H1 (cell line): ENCODE measurements around the gene DDX60. TPM values are rescaled to one million over a fixed set of nuclear protein-coding genes. Genes with fewer than 3 reads are reported as not detected.

ENCODE experiments used
- CTCF ChIA-PET: fragments of 300-600 bp; sonication (Branson Sonifier 250); formaldehyde crosslinking; loops from one replicate; lab custom pipeline; 2021; ENCODE audit not compliant: partially characterized antibody; lab: Charles Lee
- POLR2A ChIA-PET: fragments of 300-600 bp; sonication (Branson Sonifier 250); formaldehyde crosslinking; loops from one replicate; lab custom pipeline; 2021; ENCODE audit warnings: inconsistent platforms; ENCODE audit not compliant: partially characterized antibody; lab: Charles Lee
- DNase-seq, 2 experiments: peaks; one replicate each; pipeline versions ENCODE4 v3.0.0 to v3.0.0-alpha.2; 2010 to 2022; ENCODE audit warnings: low spot score in 2 of 2, low read depth in 1 of 2, mixed read lengths in 1 of 2
- FAIRE-seq: peaks from 2 replicates; lab custom pipeline; 2011; peaks lifted over from hg19 to GRCh38; lab: Jason Lieb, UNC
- H2AFZ ChIP-seq: 2 replicates; pipeline ENCODE4 v1.8.1; 2012; ENCODE audit warnings: low read length, inconsistent platforms
- H2AK5ac ChIP-seq: 2 replicates; pipeline ENCODE4 v1.6.1; 2013; ENCODE audit warnings: low read depth, low read length
- H2BK120ac ChIP-seq: replicated peaks from 2 replicates; pipeline ENCODE3; 2013; ENCODE audit warnings: low read depth, low read length, inconsistent platforms
- H2BK12ac ChIP-seq: 2 replicates; pipeline ENCODE4 v1.6.1; 2013; ENCODE audit warnings: low read depth, low read length
- H2BK15ac ChIP-seq: 2 replicates; pipeline ENCODE4 v1.6.1; 2013; ENCODE audit warnings: low read length
- H2BK20ac ChIP-seq: 2 replicates; pipeline ENCODE4 v1.6.1; 2013; ENCODE audit warnings: low read length
- H2BK5ac ChIP-seq: 2 replicates; pipeline ENCODE4 v1.6.1; 2013; ENCODE audit warnings: low read depth, low read length
- H3K14ac ChIP-seq: 2 replicates; pipeline ENCODE4 v1.6.1; 2013; ENCODE audit warnings: inconsistent platforms; ENCODE audit not compliant: insufficient read length
- H3K18ac ChIP-seq: 2 replicates; pipeline ENCODE4 v1.6.1; 2013; ENCODE audit warnings: low read length; ENCODE audit errors: extremely low read depth
- H3K23ac ChIP-seq: 2 replicates; pipeline ENCODE4 v1.6.1; 2013; ENCODE audit warnings: inconsistent platforms; ENCODE audit not compliant: insufficient read length
- H3K23me2 ChIP-seq: 2 replicates; pipeline ENCODE4 v1.6.1; 2013; ENCODE audit warnings: low read depth, low read length
- H3K27ac ChIP-seq: 2 replicates; pipeline ENCODE4 v1.6.1; 2011; ENCODE audit warnings: low read depth, low read length, inconsistent platforms
- H3K27me3 ChIP-seq, 4 experiments: replicated peaks in 1 of 4; 1 replicate in 1 of 4; 2 replicates in 3 of 4; pipeline versions ENCODE4 v1.6.1 to v1.8.1; 2011 to 2013; ENCODE audit warnings: low read length in 3 of 4, mild to moderate bottlenecking in 3 of 4, inconsistent platforms in 2 of 4, mixed read lengths in 2 of 4, moderate library complexity in 1 of 4; ENCODE audit not compliant: control insufficient read depth in 3 of 4, insufficient read depth in 3 of 4; ENCODE audit errors: extremely low read depth in 1 of 4
- H3K36me3 ChIP-seq, 4 experiments: 2 replicates each; pipeline versions ENCODE4 v1.6.1 to v1.8.1; 2011 to 2013; ENCODE audit warnings: mild to moderate bottlenecking in 4 of 4, low read length in 3 of 4, moderate library complexity in 2 of 4, control low read depth in 1 of 4, inconsistent platforms in 1 of 4; ENCODE audit not compliant: insufficient read depth in 4 of 4, control insufficient read depth in 2 of 4
- H3K4ac ChIP-seq: replicated peaks from 2 replicates; pipeline ENCODE3; 2013; ENCODE audit warnings: low read length, low read depth, mixed read lengths, inconsistent platforms; ENCODE audit not compliant: insufficient read length
- H3K4me1 ChIP-seq, 4 experiments: replicated peaks in 1 of 4; 1 replicate in 1 of 4; 2 replicates in 3 of 4; pipeline versions ENCODE4 v1.6.1 to v1.8.1; 2011 to 2013; ENCODE audit warnings: low read length in 3 of 4, inconsistent platforms in 2 of 4, mixed read lengths in 1 of 4; ENCODE audit not compliant: insufficient read depth in 4 of 4, control insufficient read depth in 3 of 4
- H3K4me2 ChIP-seq, 2 experiments: 2 replicates each; pipeline versions ENCODE4 v1.6.1 to v1.8.1; 2011 to 2013; ENCODE audit warnings: low read depth in 2 of 2, low read length in 2 of 2, control low read depth in 1 of 2, inconsistent platforms in 1 of 2, mild to moderate bottlenecking in 1 of 2; ENCODE audit not compliant: insufficient read depth in 1 of 2
- H3K4me3 ChIP-seq, 4 experiments: fragments of 200-600, 300-600 bp in 1 of 4; sonication (generic), shearing (Covaris generic), sonication (Bioruptor Twin) in 1 of 4; 2 replicates each; pipeline versions ENCODE4 v1.5.1 to v1.8.1; 2011 to 2016; ENCODE audit warnings: low read length in 4 of 4, low read depth in 3 of 4, control low read depth in 2 of 4, inconsistent platforms in 2 of 4, mild to moderate bottlenecking in 2 of 4, mixed read lengths in 1 of 4, moderate library complexity in 1 of 4; ENCODE audit not compliant: insufficient read depth in 2 of 4; ENCODE audit errors: extremely low read depth in 1 of 4
- H3K56ac ChIP-seq: replicated peaks from 2 replicates; pipeline ENCODE3; 2013; ENCODE audit warnings: low read depth, mild to moderate bottlenecking, mixed read lengths, low read length, inconsistent platforms; ENCODE audit not compliant: insufficient read length
- H3K79me1 ChIP-seq: 2 replicates; pipeline ENCODE4 v1.6.1; 2013; ENCODE audit warnings: low read depth, low read length, control low read depth
- H3K79me2 ChIP-seq, 2 experiments: 2 replicates each; pipeline versions ENCODE4 v1.6.1 to v1.8.1; 2012 to 2013; ENCODE audit warnings: low read length in 2 of 2, mild to moderate bottlenecking in 2 of 2, inconsistent platforms in 1 of 2; ENCODE audit not compliant: insufficient read depth in 2 of 2, control insufficient read depth in 1 of 2
- H3K9ac ChIP-seq, 4 experiments: replicated peaks in 1 of 4; 1 replicate in 1 of 4; 2 replicates in 3 of 4; pipeline versions ENCODE4 v1.6.1 to v1.8.1; 2011 to 2013; ENCODE audit warnings: low read depth in 3 of 4, low read length in 3 of 4, control low read depth in 2 of 4, mild to moderate bottlenecking in 2 of 4, moderate library complexity in 2 of 4, inconsistent platforms in 1 of 4; ENCODE audit errors: extremely low read depth in 1 of 4
- H3K9me3 ChIP-seq, 2 experiments: 2 replicates each; pipeline versions ENCODE4 v1.6.1 to v1.8.1; 2012 to 2013; ENCODE audit warnings: mild to moderate bottlenecking in 2 of 2, moderate library complexity in 2 of 2, control low read depth in 1 of 2, inconsistent platforms in 1 of 2, low read depth in 1 of 2, low read length in 1 of 2, mixed read lengths in 1 of 2; ENCODE audit not compliant: insufficient read depth in 2 of 2
- H4K20me1 ChIP-seq, 2 experiments: replicated peaks in 1 of 2; 2 replicates each; pipeline versions ENCODE3 to v1.8.1; 2011 to 2013; ENCODE audit warnings: inconsistent platforms in 2 of 2, low read length in 2 of 2, mild to moderate bottlenecking in 1 of 2; ENCODE audit not compliant: insufficient read depth in 2 of 2, control insufficient read depth in 1 of 2
- H4K5ac ChIP-seq: 2 replicates; pipeline ENCODE4 v1.6.1; 2013; ENCODE audit warnings: low read length, low read depth, mixed read lengths, inconsistent platforms; ENCODE audit not compliant: insufficient read length
- H4K8ac ChIP-seq: 2 replicates; pipeline ENCODE4 v1.8.0; 2013; ENCODE audit warnings: mild to moderate bottlenecking, moderate library complexity, low read length, inconsistent platforms; ENCODE audit not compliant: insufficient read depth; ENCODE audit errors: extremely low read depth
- H4K91ac ChIP-seq: replicated peaks from 2 replicates; pipeline ENCODE3; 2013; ENCODE audit warnings: low read length, mixed read lengths, inconsistent platforms; ENCODE audit not compliant: insufficient read length
- CBX5 ChIP-seq: fragments of 300-800, 300-1000 bp; sonication (generic); IDR thresholded peaks from 2 replicates; pipeline ENCODE4 v1.7.1; 2016; ENCODE audit warnings: antibody characterized with exemption, low read length, low read depth
- CBX8 ChIP-seq: fragments of 300-800, 300-1000 bp; sonication (generic); IDR thresholded peaks from 2 replicates; pipeline ENCODE4 v1.7.1; 2016; ENCODE audit warnings: low read depth, low read length, borderline replicate concordance
- GTF2F1 ChIP-seq: IDR thresholded peaks from 2 replicates; pipeline ENCODE4 v1.6.1; 2012; ENCODE audit warnings: low read depth, low read length, improper control_type of control experiment, borderline replicate concordance
- JUN ChIP-seq: IDR thresholded peaks from 2 replicates; pipeline ENCODE4 v1.6.1; 2011; ENCODE audit warnings: low read depth, mild to moderate bottlenecking, improper control_type of control experiment, low read length
- POLR2A ChIP-seq, 2 experiments: IDR thresholded peaks; 1 replicate in 1 of 2; 2 replicates in 1 of 2; pipeline ENCODE4 v1.6.1; 2011; ENCODE audit warnings: low read depth in 2 of 2, low read length in 2 of 2, mild to moderate bottlenecking in 2 of 2; ENCODE audit errors: control extremely low read depth in 1 of 2
- RNF2 ChIP-seq: fragments of 200-900, 300-1000 bp; sonication (generic); IDR thresholded peaks from 2 replicates; pipeline ENCODE4 v1.7.1; 2016; ENCODE audit warnings: borderline replicate concordance, low read depth, mild to moderate bottlenecking, antibody characterized with exemption, low read length; ENCODE audit not compliant: poor library complexity, severe bottlenecking; ENCODE audit errors: missing control alignments
- TAF7 ChIP-seq: optimal IDR thresholded peaks from 2 replicates; pipeline ENCODE3; 2011; ENCODE audit warnings: low read depth, mild to moderate bottlenecking, inconsistent platforms, low read length, moderate library complexity, borderline replicate concordance
- TBP ChIP-seq: IDR thresholded peaks from 2 replicates; pipeline ENCODE4 v1.6.1; 2011; ENCODE audit warnings: low read depth, low read length, improper control_type of control experiment
- TCF12 ChIP-seq: IDR thresholded peaks from 2 replicates; pipeline ENCODE4 v1.6.1; 2011; ENCODE audit warnings: low read depth, mild to moderate bottlenecking, low read length
- TEAD4 ChIP-seq: IDR thresholded peaks from 2 replicates; pipeline ENCODE4 v1.6.1; 2012; ENCODE audit warnings: low read depth, low read length, inconsistent platforms, mixed read lengths
- USF2 ChIP-seq: IDR thresholded peaks from 2 replicates; pipeline ENCODE4 v1.6.1; 2011; ENCODE audit warnings: low read length, improper control_type of control experiment
- YY1 ChIP-seq: IDR thresholded peaks from 2 replicates; pipeline ENCODE4 v1.6.1; 2011; ENCODE audit warnings: low read depth, mild to moderate bottlenecking, low read length
- ZNF274 ChIP-seq: IDR thresholded peaks from 2 replicates; pipeline ENCODE4 v1.7.0; 2012; ENCODE audit warnings: low read length, borderline replicate concordance; ENCODE audit errors: extremely low read depth
- WGBS, 2 experiments: shearing (Covaris generic) in 1 of 2; methylation state at CpG; one replicate each; pipeline versions ENCODE4 v1.1.6 to v1.1.7; 2013 to 2015; ENCODE audit warnings: low lambda C conversion rate in 2 of 2, mixed read lengths in 2 of 2, inconsistent platforms in 1 of 2, low coverage in 1 of 2, missing lambda C conversion rate in 1 of 2; ENCODE audit not compliant: insufficient replicate concordance in 2 of 2, insufficient coverage in 1 of 2, insufficient read length in 1 of 2; ENCODE audit errors: extremely low coverage in 1 of 2, missing lambda C conversion rate in 1 of 2; 5-methylcytosine and 5-hydroxymethylcytosine counted together
- polyA plus RNA-seq, 7 experiments: library from polyadenylated mRNA; depleted of rRNA in 3 of 7; stranded (reverse) in 5 of 7; unstranded in 2 of 7; fragments of >200 nt in 5 of 7; fragments of 200-250 nt in 2 of 7; gene quantifications; 1 replicate in 5 of 7; 2 replicates in 1 of 7; 4 replicates in 1 of 7; pipeline versions ENCODE4 v1.2.1 to v1.2.3, GENCODE V29; 2011 to 2013; ENCODE audit warnings: missing spikeins in 2 of 7, mixed read lengths in 2 of 7
- total RNA-seq: library from RNA; stranded (reverse); fragmentation: NEBNext Ultra II Directional; extraction: Animal tissue kit (Norgen Biotek cat#: 25700); gene quantifications from 2 replicates; pipeline ENCODE4 v1.2.1, GENCODE V29; 2021

DDX60 gene
- total and polyA plus RNA-seq, 2 of the 8 experiments (the other 6 are each of a cell fraction or from before 2014, with no cell fraction given): 1.00 to 1.6 TPM

- WGBS, 2 experiments: 97% methylated on average over 2 of the region's 2 CpGs; no CpG with 5 or more reads in 1 of the 2 experiments
- Histone ChIP-seq H3K4ac (no peak overlapping the region), H3K27ac (no peak overlapping the region), H4K91ac (no peak overlapping the region), H3K36me3 (no peaks in the 10 kb centered on the region), H3K4me1 (no peaks in the 10 kb centered on the region), H3K79me2 (no peaks in the 10 kb centered on the region), H2AK5ac (no peak overlapping the region), H3K18ac (no peak overlapping the region), H2BK120ac (no peak overlapping the region), H4K8ac (no peak overlapping the region), H2BK15ac (no peak overlapping the region), H2BK12ac (no peak overlapping the region), H3K79me1 (no peaks in the 10 kb centered on the region), H3K9ac (no peak overlapping the region)
- CTCF ChIA-PET: interaction anchor here (0.6 kb wide), 1 partner anchor 51 kb away, joined by 3 read pairs; no protein-coding TSS in a partner anchor
- DNase-seq: no peak
- POLR2A ChIA-PET: no interaction called here
- TF ChIP-seq TCF12: no peak
- no peak for TF ChIP-seq CBX5
- TF ChIP-seq RNF2: no peak
- no peak for TF ChIP-seq POLR2A (IDR thresholded peaks at IDR 0.05; ENCODE audit: control extremely low read depth in 1 of 2, low read depth in 2 of 2, low read length in 2 of 2)
- no peak for TF ChIP-seq TBP
- TF ChIP-seq ZNF274: no peak
- TF ChIP-seq CBX8: no peak
- no peak for TF ChIP-seq TEAD4
- no peak for TF ChIP-seq YY1
- no peak for TF ChIP-seq GTF2F1
- no peak for TF ChIP-seq TAF7
- no peak for TF ChIP-seq USF2
- no peak for TF ChIP-seq JUN
- TF ChIP-seq, all 59 proteins: peak for 0
- H3K23ac ChIP-seq: no peak overlapping the region
- H2BK5ac ChIP-seq: no peak overlapping the region
- FAIRE-seq: no peak
- H3K56ac ChIP-seq: no peak overlapping the region
- no peak overlapping the region for H2BK20ac ChIP-seq
- no peak overlapping the region for H3K4me3 ChIP-seq
- H4K5ac ChIP-seq: no peak overlapping the region
- no peak overlapping the region for H3K14ac ChIP-seq
- no peaks in the 10 kb centered on the region for H3K9me3 ChIP-seq
- H2AFZ ChIP-seq: no peak overlapping the region
- no peaks in the 10 kb centered on the region for H3K27me3 ChIP-seq
- H4K20me1 ChIP-seq: no peaks in the 10 kb centered on the region
- H3K23me2 ChIP-seq: no peaks in the 10 kb centered on the region
- H3K4me2 ChIP-seq: no peak overlapping the region
Measured at GRCh38 chr4:168269896-168270295, 48.7 kb downstream of the DDX60 start.
